ENCODE results near the gene GTF2H1.

Gene GTF2H1

DNA sequence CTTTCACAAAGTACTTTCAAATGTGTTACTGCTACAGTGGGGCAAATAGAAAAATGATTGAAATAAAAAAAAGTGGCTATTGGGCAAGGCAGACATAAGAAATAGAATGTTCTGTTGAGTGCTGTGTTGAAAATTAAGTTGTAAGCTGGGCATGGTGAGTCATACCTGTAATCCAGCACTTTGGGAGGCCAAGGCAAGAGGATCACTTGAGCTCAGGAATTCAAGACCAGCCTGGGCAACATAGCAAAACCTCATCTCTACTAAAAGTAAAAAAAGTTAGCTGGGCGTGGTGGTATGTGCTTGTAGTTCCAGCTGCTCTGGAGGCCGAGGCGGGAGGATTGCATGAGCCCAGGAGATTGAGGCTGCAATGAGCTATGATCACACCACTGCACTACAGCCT lies 45.1 kb downstream of the GTF2H1 start:
- in situ Hi-C loops (cut with MboI; ENCODE audit: low pct_unique_long_range_greater_than_20kb, low sequenced_read_pairs, unreplicated experiment) = no loop called here
- DNase-seq (ENCODE audit: low spot score) = no peak
- TF ChIP-seq, protein P1, sequence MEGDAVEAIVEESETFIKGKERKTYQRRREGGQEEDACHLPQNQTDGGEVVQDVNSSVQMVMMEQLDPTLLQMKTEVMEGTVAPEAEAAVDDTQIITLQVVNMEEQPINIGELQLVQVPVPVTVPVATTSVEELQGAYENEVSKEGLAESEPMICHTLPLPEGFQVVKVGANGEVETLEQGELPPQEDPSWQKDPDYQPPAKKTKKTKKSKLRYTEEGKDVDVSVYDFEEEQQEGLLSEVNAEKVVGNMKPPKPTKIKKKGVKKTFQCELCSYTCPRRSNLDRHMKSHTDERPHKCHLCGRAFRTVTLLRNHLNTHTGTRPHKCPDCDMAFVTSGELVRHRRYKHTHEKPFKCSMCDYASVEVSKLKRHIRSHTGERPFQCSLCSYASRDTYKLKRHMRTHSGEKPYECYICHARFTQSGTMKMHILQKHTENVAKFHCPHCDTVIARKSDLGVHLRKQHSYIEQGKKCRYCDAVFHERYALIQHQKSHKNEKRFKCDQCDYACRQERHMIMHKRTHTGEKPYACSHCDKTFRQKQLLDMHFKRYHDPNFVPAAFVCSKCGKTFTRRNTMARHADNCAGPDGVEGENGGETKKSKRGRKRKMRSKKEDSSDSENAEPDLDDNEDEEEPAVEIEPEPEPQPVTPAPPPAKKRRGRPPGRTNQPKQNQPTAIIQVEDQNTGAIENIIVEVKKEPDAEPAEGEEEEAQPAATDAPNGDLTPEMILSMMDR (IDR thresholded peaks at IDR 0.05; ENCODE audit: extremely low read depth, insufficient read depth, missing control alignments) = no peak

DNA sequence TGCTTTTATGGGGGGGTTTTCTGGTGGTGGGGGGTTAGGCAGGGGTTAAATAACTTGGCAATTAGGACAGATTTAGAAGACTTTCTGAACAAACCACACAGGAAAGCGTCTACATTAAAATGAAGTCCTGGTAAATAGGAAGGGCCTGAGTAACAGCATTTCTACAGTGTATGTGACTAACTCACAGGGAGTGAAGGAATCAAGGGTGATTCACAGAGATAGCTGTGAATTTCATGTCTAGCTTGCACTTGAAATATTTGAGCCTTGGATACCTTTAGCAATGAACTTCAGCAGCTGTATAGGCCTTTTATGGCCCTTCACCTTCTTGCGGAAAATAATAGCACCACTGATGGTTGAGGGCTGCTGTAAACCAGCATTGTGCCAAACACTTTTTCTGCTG lies 45.9 kb downstream of the GTF2H1 start:
- in situ Hi-C loops (cut with MboI; ENCODE audit: low pct_unique_long_range_greater_than_20kb, low sequenced_read_pairs, unreplicated experiment) = no loop called here
- TF ChIP-seq, protein P1 (IDR thresholded peaks at IDR 0.05; ENCODE audit: extremely low read depth, insufficient read depth, missing control alignments) = no peak
- no peak for DNase-seq (ENCODE audit: low spot score)

DNA sequence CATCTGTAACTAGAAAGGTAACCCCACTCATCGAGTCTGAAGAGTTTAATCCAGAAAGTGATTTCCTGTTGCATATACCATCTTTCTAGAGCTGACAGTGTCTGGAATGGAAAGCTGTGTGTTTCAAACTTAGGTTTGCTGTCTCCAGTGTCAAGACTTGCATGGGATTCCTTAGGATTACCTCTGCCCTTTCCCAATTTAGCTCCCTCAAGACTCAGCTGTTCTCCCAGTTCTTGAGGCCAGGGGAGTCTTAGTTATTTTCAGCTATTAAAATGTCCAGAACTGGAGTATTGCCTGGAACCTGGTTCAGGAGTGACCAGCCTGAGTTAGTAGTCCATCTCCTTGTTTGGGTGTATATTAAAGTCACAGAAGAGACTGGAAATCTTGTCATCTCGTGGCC lies 47.0 kb downstream of the GTF2H1 start:
- no peak for DNase-seq (ENCODE audit: low spot score)
- in situ Hi-C loops (cut with MboI; ENCODE audit: low pct_unique_long_range_greater_than_20kb, low sequenced_read_pairs, unreplicated experiment) = no loop called here
- TF ChIP-seq, protein P1 (IDR thresholded peaks at IDR 0.05; ENCODE audit: extremely low read depth, insufficient read depth, missing control alignments) = no peak

DNA sequence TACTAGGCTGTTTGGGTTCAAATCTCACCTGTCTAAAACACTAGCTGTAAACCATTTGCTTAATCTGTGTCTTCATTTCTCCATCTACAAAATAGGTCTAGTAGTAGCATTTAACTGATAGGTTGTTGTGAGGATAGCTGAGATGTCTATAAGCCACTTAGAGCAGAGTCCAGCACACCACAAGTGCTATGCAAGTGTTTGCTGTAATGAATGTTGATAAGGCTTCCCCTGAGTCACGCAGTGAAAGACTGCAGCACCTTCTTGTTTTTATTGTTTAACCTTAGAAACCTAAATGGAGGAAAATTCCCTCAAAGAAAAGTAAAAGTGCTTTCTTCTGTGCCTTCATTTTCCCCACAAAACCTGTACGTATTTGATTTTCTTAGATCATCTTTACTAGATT lies 48.9 kb downstream of the GTF2H1 start:
- in situ Hi-C loops (cut with MboI; ENCODE audit: low pct_unique_long_range_greater_than_20kb, low sequenced_read_pairs, unreplicated experiment) = no loop called here
- TF ChIP-seq, protein P1 (IDR thresholded peaks at IDR 0.05; ENCODE audit: extremely low read depth, insufficient read depth, missing control alignments) = no peak
- DNase-seq (ENCODE audit: low spot score) = no peak

DNA sequence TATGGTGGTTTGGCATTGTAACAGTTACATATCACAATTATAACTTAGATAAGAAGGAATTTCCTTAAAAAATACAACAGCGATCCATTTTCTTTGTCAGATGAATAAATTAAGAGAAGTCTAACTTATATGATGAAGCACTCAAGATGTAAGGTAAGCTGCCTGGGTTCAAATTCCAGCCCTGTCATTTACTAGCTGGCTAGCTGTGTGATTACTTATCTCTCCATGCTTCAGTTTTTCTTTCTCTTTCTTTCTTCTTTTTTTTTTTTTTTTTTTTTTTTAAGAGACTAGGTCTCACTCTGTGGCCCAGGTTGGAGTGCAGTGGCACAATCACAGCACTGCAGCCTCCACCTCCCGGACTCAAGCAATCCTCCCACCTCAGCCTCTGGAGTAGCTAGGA lies 49.8 kb downstream of the GTF2H1 start:
- in situ Hi-C loops (cut with MboI; ENCODE audit: low pct_unique_long_range_greater_than_20kb, low sequenced_read_pairs, unreplicated experiment) = no loop called here
- TF ChIP-seq, protein P1 (IDR thresholded peaks at IDR 0.05; ENCODE audit: extremely low read depth, insufficient read depth, missing control alignments) = no peak
- no peak for DNase-seq (ENCODE audit: low spot score)

DNA sequence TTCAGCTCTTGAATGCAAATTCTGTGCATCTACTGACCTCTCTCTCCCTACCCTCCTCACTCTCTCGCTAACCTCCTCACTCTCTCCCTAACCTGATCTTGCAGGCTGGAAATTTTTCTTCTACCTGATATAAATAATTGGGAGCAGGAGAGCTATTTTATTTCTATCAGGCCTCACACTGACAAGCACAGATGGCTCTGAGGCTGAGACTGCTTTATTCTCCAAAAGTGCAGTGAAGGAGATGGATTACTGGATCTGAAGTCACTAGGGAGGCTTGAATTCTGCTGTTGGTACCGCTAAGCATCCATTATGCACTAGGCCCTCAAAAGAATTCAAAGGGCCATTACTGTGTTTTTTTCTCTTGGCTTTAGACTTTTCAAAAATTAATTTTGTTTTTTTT lies 52.6 kb downstream of the GTF2H1 start:
- TF ChIP-seq, protein P1 (IDR thresholded peaks at IDR 0.05; ENCODE audit: extremely low read depth, insufficient read depth, missing control alignments) = no peak
- no peak for DNase-seq (ENCODE audit: low spot score)
- in situ Hi-C loops (cut with MboI; ENCODE audit: low pct_unique_long_range_greater_than_20kb, low sequenced_read_pairs, unreplicated experiment) = no loop called here

DNA sequence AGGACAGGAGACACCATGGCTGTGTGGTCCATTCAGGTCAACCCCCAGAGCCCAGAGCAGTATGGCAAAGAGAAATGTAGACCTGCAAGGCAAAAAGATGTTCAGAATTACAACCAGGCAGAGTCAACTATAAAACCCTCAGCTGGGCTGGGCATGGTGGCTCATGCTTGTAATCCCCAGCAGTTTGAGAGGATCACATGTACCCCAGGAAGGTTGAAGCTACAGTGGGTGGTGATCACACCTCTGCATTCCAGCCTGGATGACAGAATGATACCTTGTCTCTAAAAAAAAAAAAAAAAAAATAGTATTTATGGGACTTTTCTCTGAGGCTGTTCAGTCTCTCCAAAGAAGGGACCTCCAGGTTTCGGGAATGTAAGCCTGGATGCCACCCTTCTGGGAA lies 53.6 kb downstream of the GTF2H1 start:
- TF ChIP-seq, protein P1 (IDR thresholded peaks at IDR 0.05; ENCODE audit: extremely low read depth, insufficient read depth, missing control alignments) = no peak
- no peak for DNase-seq (ENCODE audit: low spot score)
- in situ Hi-C loops (cut with MboI; ENCODE audit: low pct_unique_long_range_greater_than_20kb, low sequenced_read_pairs, unreplicated experiment) = no loop called here

All from GM13977 (cell line).